Omental fat pad (tissue), 4 donors: ENCODE results near the gene TACSTD2. TPM values are rescaled to one million over a fixed set of nuclear protein-coding genes. Genes with fewer than 3 reads are reported as not detected.

ENCODE experiments used
- ATAC-seq: fragments of 150-250 bp; one replicate; pipeline ENCODE4 v1.9.1; 2016; ENCODE audit warnings: mild to moderate bottlenecking, moderate library complexity; ENCODE audit not compliant: low FRiP score
- DNase-seq: peaks from one replicate; pipeline ENCODE4 v3.0.0-alpha.2; 2019; ENCODE audit warnings: low spot score
- total RNA-seq, 4 donors: library from RNA; depleted of rRNA; stranded (reverse); fragments of >200 nt; gene quantifications; one replicate each; pipeline ENCODE4 v1.1.0, GENCODE V29; 2016
- TF ChIP-seq, protein P1 (sequence below), 3 donors: fragments of 450-650 bp; IDR thresholded peaks; one replicate each; pipeline ENCODE4 v1.5.1; 2016 to 2017; ENCODE audit warnings: antibody characterized with exemption in 3 of 3, mild to moderate bottlenecking in 3 of 3, moderate library complexity in 2 of 3

TACSTD2 gene
- total RNA-seq, 4 donors from 2014 or later: 0.88 to 2.7 (median 1.1) TPM

- DNase-seq (no peak), ATAC-seq (no peak)
- TF ChIP-seq, protein P1, sequence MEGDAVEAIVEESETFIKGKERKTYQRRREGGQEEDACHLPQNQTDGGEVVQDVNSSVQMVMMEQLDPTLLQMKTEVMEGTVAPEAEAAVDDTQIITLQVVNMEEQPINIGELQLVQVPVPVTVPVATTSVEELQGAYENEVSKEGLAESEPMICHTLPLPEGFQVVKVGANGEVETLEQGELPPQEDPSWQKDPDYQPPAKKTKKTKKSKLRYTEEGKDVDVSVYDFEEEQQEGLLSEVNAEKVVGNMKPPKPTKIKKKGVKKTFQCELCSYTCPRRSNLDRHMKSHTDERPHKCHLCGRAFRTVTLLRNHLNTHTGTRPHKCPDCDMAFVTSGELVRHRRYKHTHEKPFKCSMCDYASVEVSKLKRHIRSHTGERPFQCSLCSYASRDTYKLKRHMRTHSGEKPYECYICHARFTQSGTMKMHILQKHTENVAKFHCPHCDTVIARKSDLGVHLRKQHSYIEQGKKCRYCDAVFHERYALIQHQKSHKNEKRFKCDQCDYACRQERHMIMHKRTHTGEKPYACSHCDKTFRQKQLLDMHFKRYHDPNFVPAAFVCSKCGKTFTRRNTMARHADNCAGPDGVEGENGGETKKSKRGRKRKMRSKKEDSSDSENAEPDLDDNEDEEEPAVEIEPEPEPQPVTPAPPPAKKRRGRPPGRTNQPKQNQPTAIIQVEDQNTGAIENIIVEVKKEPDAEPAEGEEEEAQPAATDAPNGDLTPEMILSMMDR (IDR thresholded peaks at IDR 0.05): no peak
Observed at GRCh38 chr1:58573705-58574591, 3.1 kb downstream of the TACSTD2 start.

DNA sequence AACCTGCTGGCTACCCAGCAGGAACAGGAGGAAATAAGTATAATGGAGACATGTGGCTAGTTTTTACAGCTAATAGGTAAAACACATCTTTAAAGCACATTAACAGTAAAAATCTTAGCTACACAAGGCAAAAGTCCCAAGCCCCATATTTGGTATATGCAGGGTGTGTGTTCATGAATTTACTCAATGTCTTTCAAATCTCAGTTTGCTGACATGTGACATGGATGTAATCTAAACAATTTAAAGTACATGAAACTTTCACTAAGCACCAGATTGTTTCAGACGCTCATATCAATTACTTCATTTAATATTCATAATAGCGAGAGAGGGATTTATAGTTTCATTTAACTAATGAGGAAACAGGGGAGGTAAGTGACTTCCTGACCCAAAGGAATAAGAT is 3.9 kb downstream of the TACSTD2 start:
- TF ChIP-seq, protein P1 (IDR thresholded peaks at IDR 0.05): no peak
- ATAC-seq (no peak), DNase-seq (no peak)

- TF ChIP-seq, protein P1 (IDR thresholded peaks at IDR 0.05): no peak
- ATAC-seq (no peak), DNase-seq (no peak)
Observed at GRCh38 chr1:58572690-58573089, 4.4 kb downstream of the TACSTD2 start.

DNA sequence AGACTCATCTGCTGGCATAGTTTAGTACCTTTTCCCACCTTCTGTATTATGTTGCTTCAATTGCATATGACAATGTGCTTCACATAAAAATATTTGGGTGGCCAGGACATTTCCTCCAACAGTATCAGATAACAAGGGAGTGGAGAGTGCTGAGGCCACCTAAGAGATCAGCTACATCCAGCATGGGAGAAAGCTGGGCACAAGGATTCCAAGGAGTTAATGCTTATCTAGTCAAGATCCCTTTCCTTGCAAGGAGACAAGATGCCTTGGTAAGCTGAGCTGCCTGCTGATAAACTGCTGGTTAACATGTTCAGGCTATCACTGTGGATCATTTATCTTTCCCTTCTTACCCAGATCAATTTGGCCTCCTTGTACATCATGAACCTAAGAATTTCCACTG is 5.4 kb downstream of the TACSTD2 start:
- TF ChIP-seq, protein P1 (IDR thresholded peaks at IDR 0.05): no peak
- DNase-seq (no peak), ATAC-seq (no peak)

DNA sequence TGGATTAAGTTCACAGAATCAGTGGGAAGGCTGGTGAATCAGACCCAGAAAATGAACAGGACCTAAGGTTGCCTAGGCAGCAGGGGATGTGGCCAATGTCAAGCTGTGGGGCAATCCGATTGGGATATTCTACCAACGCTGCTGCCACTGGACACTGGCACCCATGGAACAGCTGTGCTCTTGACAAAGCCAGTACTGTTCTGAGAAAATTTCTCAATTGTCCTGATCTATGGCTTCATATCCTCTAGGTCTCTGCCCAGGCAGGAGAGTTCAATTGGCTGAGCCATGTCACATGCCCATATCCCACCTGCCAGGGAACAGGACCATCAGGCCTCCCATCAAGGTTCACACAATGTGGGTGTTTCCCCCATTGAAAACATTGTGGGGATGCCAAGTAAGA is 6.2 kb downstream of the TACSTD2 start:
- ATAC-seq (no peak), DNase-seq (no peak)
- TF ChIP-seq, protein P1 (IDR thresholded peaks at IDR 0.05): no peak

GRCh38 chr1:58570094-58570493 is 7.0 kb downstream of the TACSTD2 start:
- ATAC-seq: no peak
- TF ChIP-seq, protein P1 (IDR thresholded peaks at IDR 0.05): no peak

GRCh38 chr1:58568911-58569310 is 8.1 kb downstream of the TACSTD2 start:
- ATAC-seq (no peak), DNase-seq (no peak)
- TF ChIP-seq, protein P1 (IDR thresholded peaks at IDR 0.05): no peak

More at GRCh38 chr1:58570094-58570493, 7.0 kb downstream of the TACSTD2 start:
- no peak for DNase-seq
